Mesenchymal stem cell (in vitro differentiated cells and primary cell): ENCODE results near the gene KLHDC8A. TPM values are rescaled to one million over a fixed set of nuclear protein-coding genes. Genes with fewer than 3 reads are reported as not detected.
"Not testable (repeated sequence)": the region's sequence is repeated elsewhere in the genome, so short reads cannot be mapped to it uniquely, and the experiment has no call there.

ENCODE experiments used
- DNase-seq: peaks from one replicate; pipeline ENCODE4 v3.0.0-alpha.2; 2013
- H2AFZ ChIP-seq: one replicate; pipeline ENCODE4 v1.6.1; 2013; ENCODE audit warnings: low read depth, mild to moderate bottlenecking, control low read depth, inconsistent platforms, low read length, moderate library complexity
- H2AK5ac ChIP-seq: 2 replicates; pipeline ENCODE4 v1.6.1; 2013; ENCODE audit warnings: low read length, moderate library complexity, mild to moderate bottlenecking, inconsistent platforms; ENCODE audit not compliant: severe bottlenecking
- H2BK120ac ChIP-seq: one replicate; pipeline ENCODE4 v1.6.1; 2013; ENCODE audit warnings: low read depth, mild to moderate bottlenecking, inconsistent platforms, low read length, moderate library complexity
- H2BK12ac ChIP-seq, 2 experiments: one replicate each; pipeline ENCODE4 v1.6.1; 2013; ENCODE audit warnings: inconsistent platforms in 2 of 2, low read length in 2 of 2, mild to moderate bottlenecking in 2 of 2, moderate library complexity in 2 of 2, control low read depth in 1 of 2
- H2BK15ac ChIP-seq: one replicate; pipeline ENCODE4 v1.6.1; 2013; ENCODE audit warnings: mild to moderate bottlenecking, low read depth, inconsistent platforms; ENCODE audit not compliant: poor library complexity, severe bottlenecking
- H2BK5ac ChIP-seq: 2 replicates; pipeline ENCODE4 v1.6.1; 2013; ENCODE audit warnings: low read depth, mild to moderate bottlenecking, low read length, control low read depth, inconsistent platforms; ENCODE audit not compliant: poor library complexity, severe bottlenecking
- H3K14ac ChIP-seq, 2 experiments: one replicate each; pipeline ENCODE4 v1.6.1; 2013; ENCODE audit warnings: inconsistent platforms in 2 of 2, low read length in 2 of 2, control low read depth in 1 of 2, mild to moderate bottlenecking in 1 of 2, moderate library complexity in 1 of 2
- H3K18ac ChIP-seq, 2 experiments: one replicate each; pipeline ENCODE4 v1.6.1; 2013; ENCODE audit warnings: inconsistent platforms in 2 of 2, low read length in 2 of 2, control low read depth in 1 of 2, low read depth in 1 of 2, mild to moderate bottlenecking in 1 of 2
- H3K23ac ChIP-seq, 2 experiments: one replicate each; pipeline ENCODE4 v1.6.1; 2013; ENCODE audit warnings: inconsistent platforms in 2 of 2, low read length in 2 of 2, mild to moderate bottlenecking in 2 of 2, moderate library complexity in 2 of 2, control low read depth in 1 of 2
- H3K27ac ChIP-seq: 2 replicates; pipeline ENCODE4 v1.5.1; 2013; ENCODE audit warnings: mild to moderate bottlenecking, moderate library complexity, low read length, control low read depth, inconsistent platforms; ENCODE audit not compliant: poor library complexity, severe bottlenecking
- H3K27me3 ChIP-seq, 2 experiments: 2 replicates each; pipeline versions ENCODE4 v1.6.1 to v1.7.0; 2013; ENCODE audit warnings: low read length in 2 of 2, mild to moderate bottlenecking in 2 of 2, moderate library complexity in 2 of 2, control low read depth in 1 of 2, inconsistent platforms in 1 of 2; ENCODE audit not compliant: control insufficient read depth in 1 of 2, insufficient read depth in 1 of 2
- H3K36me3 ChIP-seq, 2 experiments: 2 replicates each; pipeline versions ENCODE4 v1.6.1 to v1.7.0; 2013; ENCODE audit warnings: low read length in 2 of 2, control low read depth in 1 of 2, inconsistent platforms in 1 of 2, low read depth in 1 of 2, mild to moderate bottlenecking in 1 of 2; ENCODE audit not compliant: insufficient read depth in 2 of 2, control insufficient read depth in 1 of 2
- H3K4ac ChIP-seq, 2 experiments: one replicate each; pipeline ENCODE4 v1.6.1; 2013; ENCODE audit warnings: inconsistent platforms in 2 of 2, low read length in 2 of 2, mild to moderate bottlenecking in 2 of 2, moderate library complexity in 2 of 2, control low read depth in 1 of 2, low read depth in 1 of 2
- H3K4me1 ChIP-seq: 2 replicates; pipeline ENCODE4 v1.6.1; 2013; ENCODE audit warnings: low read depth, low read length, control low read depth; ENCODE audit not compliant: control insufficient read depth, insufficient read depth
- H3K4me2 ChIP-seq: 2 replicates; pipeline ENCODE4 v1.6.1; 2013; ENCODE audit warnings: low read length, mild to moderate bottlenecking, inconsistent platforms; ENCODE audit not compliant: poor library complexity, severe bottlenecking
- H3K4me3 ChIP-seq, 2 experiments: 2 replicates each; pipeline versions ENCODE4 v1.5.1 to v1.7.0; 2013; ENCODE audit warnings: low read length in 2 of 2, mild to moderate bottlenecking in 2 of 2, control low read depth in 1 of 2, low read depth in 1 of 2; ENCODE audit not compliant: insufficient read depth in 1 of 2
- H3K79me1 ChIP-seq: replicated peaks from 2 replicates; pipeline ENCODE4 v1.6.1; 2013; ENCODE audit warnings: mild to moderate bottlenecking, control low read depth, low read length, inconsistent platforms; ENCODE audit not compliant: poor library complexity, severe bottlenecking
- H3K9ac ChIP-seq: 2 replicates; pipeline ENCODE4 v1.7.0; 2013; ENCODE audit warnings: mild to moderate bottlenecking, low read length, moderate library complexity
- H3K9me3 ChIP-seq: 2 replicates; pipeline ENCODE4 v1.7.0; 2013; ENCODE audit warnings: mild to moderate bottlenecking, low read length; ENCODE audit not compliant: control insufficient read depth
- H4K8ac ChIP-seq: one replicate; pipeline ENCODE4 v1.6.1; 2013; ENCODE audit warnings: inconsistent platforms, mild to moderate bottlenecking, low read length, moderate library complexity
- H4K91ac ChIP-seq: one replicate; pipeline ENCODE4 v1.6.1; 2013; ENCODE audit warnings: mild to moderate bottlenecking, low read length, inconsistent platforms
- WGBS: methylation state at CpG from one replicate; pipeline ENCODE4 v1.1.7; 2013; ENCODE audit warnings: mixed read lengths; 5-methylcytosine and 5-hydroxymethylcytosine counted together
- polyA plus RNA-seq, 2 experiments: library from polyadenylated mRNA; stranded (reverse); fragments of 200-250 nt; gene quantifications; one replicate each; pipeline ENCODE4 v1.2.3, GENCODE V29; 2013

Gene KLHDC8A, protein sequence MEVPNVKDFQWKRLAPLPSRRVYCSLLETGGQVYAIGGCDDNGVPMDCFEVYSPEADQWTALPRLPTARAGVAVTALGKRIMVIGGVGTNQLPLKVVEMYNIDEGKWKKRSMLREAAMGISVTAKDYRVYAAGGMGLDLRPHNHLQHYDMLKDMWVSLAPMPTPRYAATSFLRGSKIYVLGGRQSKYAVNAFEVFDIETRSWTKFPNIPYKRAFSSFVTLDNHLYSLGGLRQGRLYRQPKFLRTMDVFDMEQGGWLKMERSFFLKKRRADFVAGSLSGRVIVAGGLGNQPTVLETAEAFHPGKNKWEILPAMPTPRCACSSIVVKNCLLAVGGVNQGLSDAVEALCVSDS
- polyA plus RNA-seq (2013, experiment 1 of 2): not detected
- not detected for polyA plus RNA-seq (2013, experiment 2 of 2)

DNA sequence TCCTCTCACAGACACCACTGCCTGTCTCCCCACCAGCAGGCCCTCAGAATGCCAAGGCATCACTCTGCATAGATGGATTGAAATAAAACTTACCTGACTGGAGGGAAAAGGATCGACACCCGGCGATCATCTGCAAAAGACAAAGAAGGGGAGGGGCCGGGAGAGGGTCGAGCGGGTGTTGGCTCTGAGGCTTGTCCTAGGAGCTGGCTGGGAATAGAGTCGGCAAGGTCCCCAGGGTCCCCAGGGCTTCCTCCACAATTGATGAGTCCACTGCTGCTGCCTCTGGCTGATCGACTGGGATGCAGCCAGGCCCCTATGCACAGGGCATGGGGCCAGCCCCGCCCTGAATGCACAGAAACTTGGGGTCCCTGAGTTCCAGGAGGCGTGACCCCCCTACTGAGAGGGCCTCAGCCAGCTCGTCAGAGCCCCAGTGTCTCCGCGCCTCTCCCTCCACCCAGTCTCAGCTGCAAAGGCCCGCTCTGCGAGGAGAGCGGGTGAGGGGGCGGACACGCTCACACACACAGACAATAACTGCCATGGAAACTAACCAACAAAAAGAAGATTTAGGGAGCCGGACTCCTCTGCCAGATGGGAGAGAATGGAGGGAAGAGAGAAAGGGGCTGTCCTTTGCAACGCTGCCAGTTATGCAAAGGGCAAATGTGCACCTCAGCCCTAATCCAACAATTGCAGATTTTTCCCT is at the start of gene KLHDC8A:
TSS of gene KLHDC8A (minus strand) at position 483 of the 700 bp plus-strand sequence. CDS start 13,318 bp downstream, outside the sequence.
- Histone ChIP-seq H3K36me3 (no peaks in the 10 kb centered on the region), H3K4ac (no peak within 1 kb of the TSS), H3K23ac (no peak within 1 kb of the TSS), H3K27me3 (peaks cover 56 to 59% of the 10 kb centered on the region in 2 experiments), H2AFZ (no peak within 1 kb of the TSS), H2BK120ac (no peak within 1 kb of the TSS), H2AK5ac (no peak within 1 kb of the TSS), H3K4me1 (no peaks in the 10 kb centered on the region), H4K8ac (no peak within 1 kb of the TSS), H2BK5ac (no peak within 1 kb of the TSS), H3K9ac (peak within 1 kb of the TSS; percentile 40), H3K79me1 (no peaks in the 10 kb centered on the region), H2BK15ac (no peak within 1 kb of the TSS), H3K9me3 (no peaks in the 10 kb centered on the region), H3K18ac (no peak within 1 kb of the TSS), H4K91ac (no peak within 1 kb of the TSS), H3K4me2 (no peak within 1 kb of the TSS), H3K14ac (no peak within 1 kb of the TSS), H2BK12ac (no peak within 1 kb of the TSS), H3K4me3 (peak within 1 kb of the TSS in 1 of 2 experiments; percentile 43), H3K27ac (no peak within 1 kb of the TSS)
- 60% methylated on average over 13 of the region's 20 CpGs for WGBS
- DNase-seq: no peak

DNA sequence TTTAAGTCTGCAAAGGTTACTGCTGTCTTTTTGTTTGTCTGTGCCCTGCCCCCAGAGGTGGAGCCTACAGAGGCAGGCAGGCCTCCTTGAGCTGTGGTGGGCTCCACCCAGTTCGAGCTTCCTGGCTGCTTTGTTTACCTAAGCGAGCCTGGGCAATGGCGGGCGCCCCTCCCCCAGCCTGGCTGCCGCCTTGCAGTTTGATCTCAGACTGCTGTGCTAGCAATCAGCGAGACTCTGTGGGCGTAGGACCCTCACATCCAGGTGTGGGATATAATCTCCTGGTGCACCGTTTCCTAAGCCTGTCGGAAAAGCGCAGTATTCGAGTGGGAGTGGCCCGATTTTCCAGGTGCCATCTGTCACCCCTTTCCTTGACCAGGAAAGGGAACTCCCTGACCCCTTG is 49.5 kb upstream of the KLHDC8A start:
- H3K23ac ChIP-seq, DNase-seq, H3K4me2 ChIP-seq, H3K18ac ChIP-seq, H3K9ac ChIP-seq, H3K14ac ChIP-seq, H4K8ac ChIP-seq, H2AFZ ChIP-seq, H3K9me3 ChIP-seq, H2BK12ac ChIP-seq, H3K4ac ChIP-seq, H3K36me3 ChIP-seq, H2BK15ac ChIP-seq, H2BK5ac ChIP-seq, H3K4me3 ChIP-seq, H3K79me1 ChIP-seq, H2AK5ac ChIP-seq, H3K4me1 ChIP-seq, H4K91ac ChIP-seq, H3K27ac ChIP-seq, H2BK120ac ChIP-seq: not testable (repeated sequence)
- peaks cover 14 to 26% of the 10 kb centered on the region in 2 experiments for H3K27me3 ChIP-seq
- 77% methylated on average over 6 of the region's 12 CpGs for WGBS

DNA sequence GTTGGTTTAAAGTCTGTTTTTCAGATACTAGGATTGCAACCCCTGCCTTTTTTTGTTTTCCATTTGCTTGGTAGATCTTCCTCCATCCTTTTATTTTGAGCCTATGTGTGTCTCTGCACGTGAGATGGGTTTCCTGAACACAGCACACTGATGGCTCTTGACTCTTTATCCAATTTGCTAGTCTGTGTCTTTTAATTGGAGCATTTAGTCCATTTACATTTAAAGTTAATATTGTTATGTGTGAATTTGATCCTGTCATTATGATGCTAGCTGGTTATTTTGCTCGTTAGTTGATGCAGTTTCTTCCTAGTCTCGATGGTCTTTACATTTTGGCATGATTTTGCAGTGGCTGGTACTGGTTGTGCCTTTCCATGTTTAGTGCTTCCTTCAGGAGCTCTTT is 47.8 kb upstream of the KLHDC8A start:
- H2BK12ac ChIP-seq, H4K8ac ChIP-seq, H2BK5ac ChIP-seq, H3K14ac ChIP-seq, H3K4ac ChIP-seq, H3K9ac ChIP-seq, H3K79me1 ChIP-seq, H2AFZ ChIP-seq, H3K4me3 ChIP-seq, H3K4me2 ChIP-seq, H2BK15ac ChIP-seq, H3K9me3 ChIP-seq, H3K18ac ChIP-seq, H3K4me1 ChIP-seq, H3K23ac ChIP-seq, H3K36me3 ChIP-seq, H4K91ac ChIP-seq, H3K27ac ChIP-seq, H2AK5ac ChIP-seq, DNase-seq, H2BK120ac ChIP-seq: not testable (repeated sequence)
- WGBS: no CpG with 5 or more reads among the region's 3 CpGs
- H3K27me3 ChIP-seq: peaks cover 12 to 25% of the 10 kb centered on the region in 2 experiments

DNA sequence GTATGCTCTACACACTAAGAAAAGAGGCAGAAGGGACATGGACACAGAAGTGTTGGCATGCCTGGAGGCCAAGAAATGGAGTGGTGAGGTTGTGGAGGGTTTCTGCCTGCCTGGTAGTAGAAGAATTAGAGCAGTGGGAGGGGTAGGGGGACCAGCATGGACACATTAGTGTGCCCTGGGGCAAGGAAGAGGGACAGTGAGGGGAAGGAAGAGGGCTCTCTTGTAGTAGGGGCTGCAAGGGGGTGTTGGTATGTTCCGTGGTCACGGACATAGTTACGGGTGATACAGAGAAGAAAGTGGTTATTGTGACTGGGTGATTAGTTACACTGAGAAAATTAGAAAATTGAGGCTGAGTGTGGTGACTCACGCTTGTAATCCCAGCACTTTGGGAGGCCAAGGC is 41.9 kb upstream of the KLHDC8A start:
- no peak overlapping the region for H4K8ac ChIP-seq
- H3K27me3 ChIP-seq: peaks cover 14 to 23% of the 10 kb centered on the region in 2 experiments
- no peak overlapping the region for H4K91ac ChIP-seq
- no peak overlapping the region for H2BK15ac ChIP-seq
- H2BK12ac ChIP-seq: no peak overlapping the region
- no peaks in the 10 kb centered on the region for H3K4me1 ChIP-seq
- DNase-seq: no peak
- no peak overlapping the region for H2AK5ac ChIP-seq
- H3K14ac ChIP-seq: peak overlapping the region in 1 of 2 experiments; percentile 60
- 94% methylated on average over 3 of the region's 4 CpGs for WGBS
- peak overlapping the region; percentile 14 for H2AFZ ChIP-seq
- H3K36me3 ChIP-seq: no peaks in the 10 kb centered on the region
- H3K9ac ChIP-seq: no peak overlapping the region
- H3K79me1 ChIP-seq: no peaks in the 10 kb centered on the region
- no peak overlapping the region for H3K27ac ChIP-seq
- no peak overlapping the region for H2BK120ac ChIP-seq
- no peak overlapping the region for H3K4ac ChIP-seq
- no peak overlapping the region for H3K4me3 ChIP-seq
- no peak overlapping the region for H3K4me2 ChIP-seq
- H3K18ac ChIP-seq: no peak overlapping the region
- H3K9me3 ChIP-seq: peaks cover 6% of the 10 kb centered on the region
- no peak overlapping the region for H3K23ac ChIP-seq
- no peak overlapping the region for H2BK5ac ChIP-seq
